Activated CD4-positive, alpha-beta T cell treated with anti-CD3 and anti-CD28 coated beads, Interleukin-2, amount 10 ng/mL, durations not matched to agents 7 days and 5 days (primary cell): ENCODE results near the gene CCDC146. TPM values are rescaled to one million over a fixed set of nuclear protein-coding genes. Genes with fewer than 3 reads are reported as not detected.
"Not testable (repeated sequence)": the region's sequence is repeated elsewhere in the genome, so short reads cannot be mapped to it uniquely, and the experiment has no call there.

Experiments used
- CTCF ChIA-PET: fragments of 350-600 bp; sonication (Branson Sonifier 250); formaldehyde crosslinking; loops from one replicate; lab custom pipeline; 2021; ENCODE audit warnings: antibody characterized with exemption; lab: Charles Lee
- POLR2A ChIA-PET: fragments of 350-600 bp; sonication (Branson Sonifier 250); formaldehyde crosslinking; loops from one replicate; lab custom pipeline; 2021; ENCODE audit warnings: antibody characterized with exemption; lab: Charles Lee
- DNase-seq: peaks from one replicate; pipeline ENCODE4 v3.0.0-alpha.2; 2020
- H3K27ac Mint-ChIP-seq: one replicate; pipeline ENCODE4 v1.8.0; 2021; ENCODE audit warnings: mild to moderate bottlenecking, moderate library complexity, mixed read lengths
- H3K27me3 Mint-ChIP-seq: one replicate; pipeline ENCODE4 v1.8.0; 2021; ENCODE audit warnings: mixed read lengths
- H3K36me3 Mint-ChIP-seq: one replicate; pipeline ENCODE4 v1.8.0; 2021; ENCODE audit warnings: low read depth, mixed read lengths
- H3K4me1 Mint-ChIP-seq: one replicate; pipeline ENCODE4 v1.8.0; 2021; ENCODE audit warnings: mixed read lengths
- H3K4me3 Mint-ChIP-seq: one replicate; pipeline ENCODE4 v1.8.0; 2021; ENCODE audit warnings: mild to moderate bottlenecking, moderate library complexity, mixed read lengths
- H3K9me3 Mint-ChIP-seq: one replicate; pipeline ENCODE4 v1.8.0; 2021; ENCODE audit warnings: mixed read lengths
- total RNA-seq, 2 experiments: library from RNA; stranded (reverse); gene quantifications; one replicate each; pipeline ENCODE4 v1.2.3, GENCODE V29; 2021

CCDC146 gene
- total RNA-seq, 2 experiments from 2014 or later, result 9.2 to 10.5 TPM

- CTCF ChIA-PET, result no interaction called here
- H3K36me3 Mint-ChIP-seq, result peaks cover 3% of the 10 kb centered on the region
- no peaks in the 10 kb centered on the region for H3K27me3 Mint-ChIP-seq
- peaks cover 9% of the 10 kb centered on the region for H3K4me1 Mint-ChIP-seq
- H3K9me3 Mint-ChIP-seq, result no peaks in the 10 kb centered on the region
- no peak overlapping the region for H3K4me3 Mint-ChIP-seq
- POLR2A ChIA-PET, result no interaction called here
- no peak overlapping the region for H3K27ac Mint-ChIP-seq
- DNase-seq, result no peak
Observed at GRCh38 chr7:77269360-77270093, 147.1 kb downstream of the CCDC146 start.

- no peak for DNase-seq
- POLR2A ChIA-PET, result no interaction called here
- Mint-ChIP-seq H3K4me3 (no peak overlapping the region), H3K27ac (no peak overlapping the region), H3K9me3 (no peaks in the 10 kb centered on the region), H3K4me1 (peaks cover 9% of the 10 kb centered on the region), H3K27me3 (no peaks in the 10 kb centered on the region), H3K36me3 (peaks cover 4% of the 10 kb centered on the region)
- CTCF ChIA-PET, result interaction anchor here (0.7 kb wide), 1 partner anchor 64 kb away, joined by 3 read pairs; no protein-coding TSS in a partner anchor
Observed at GRCh38 chr7:77270094-77270480, 147.7 kb downstream of the CCDC146 start.

GRCh38 chr7:77271766-77272165 lies 149.4 kb downstream of the CCDC146 start:
- CTCF ChIA-PET, result no interaction called here
- peaks cover 5% of the 10 kb centered on the region for H3K4me1 Mint-ChIP-seq
- no peak overlapping the region for H3K27ac Mint-ChIP-seq

DNA sequence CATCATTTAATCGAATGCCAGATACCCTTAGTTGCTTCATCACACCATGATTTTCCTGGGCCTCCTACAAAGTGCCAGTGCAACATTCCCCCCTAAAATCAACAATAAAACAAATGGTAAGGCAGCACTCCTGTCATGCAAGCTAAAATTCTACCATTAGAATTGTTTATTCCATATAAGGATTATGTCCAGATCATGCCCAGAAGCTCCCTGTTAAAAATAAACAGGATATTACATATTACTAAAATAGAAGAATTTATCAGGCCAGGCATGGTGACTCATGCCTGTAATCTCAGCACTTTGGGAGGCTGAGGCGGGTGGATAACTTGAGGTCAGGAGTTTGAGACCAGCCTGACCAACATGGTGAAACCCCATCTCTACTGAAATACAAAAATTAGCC lies 153.2 kb downstream of the CCDC146 start:
- H3K36me3 Mint-ChIP-seq, H3K9me3 Mint-ChIP-seq, DNase-seq, H3K27ac Mint-ChIP-seq, H3K27me3 Mint-ChIP-seq, H3K4me1 Mint-ChIP-seq, POLR2A ChIA-PET, H3K4me3 Mint-ChIP-seq: not testable (repeated sequence)
- CTCF ChIA-PET, result interaction anchor here (0.7 kb wide), 1 partner anchor 10 kb away, joined by 3 read pairs; no protein-coding TSS in a partner anchor

More at GRCh38 chr7:77271766-77272165, 149.4 kb downstream of the CCDC146 start:
- Mint-ChIP-seq H3K9me3 (no peaks in the 10 kb centered on the region), H3K27me3 (no peaks in the 10 kb centered on the region), H3K36me3 (peaks cover 4% of the 10 kb centered on the region), H3K4me3 (no peak overlapping the region)
- POLR2A ChIA-PET, result no interaction called here
- DNase-seq, result no peak

DNA sequence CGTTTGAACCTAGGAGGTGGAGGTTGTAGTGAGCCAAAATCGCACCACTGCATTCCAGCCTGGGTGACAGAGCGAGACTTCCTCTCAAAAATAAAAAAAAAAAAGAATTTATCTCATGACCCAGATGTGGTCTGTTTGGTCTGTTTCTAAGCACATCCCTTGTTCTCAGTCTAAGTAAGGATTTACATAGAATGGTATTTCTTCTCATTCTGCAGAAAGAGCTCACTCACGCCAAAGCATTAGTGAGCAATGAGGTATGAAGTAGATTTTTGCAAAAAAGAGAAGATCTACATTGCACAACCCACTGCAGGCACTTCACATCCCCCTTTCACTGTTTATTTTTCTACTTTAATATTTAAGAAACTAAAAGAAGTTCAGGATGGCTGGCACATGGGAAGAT lies 153.7 kb downstream of the CCDC146 start:
- Mint-ChIP-seq H3K4me3 (no peak overlapping the region), H3K27me3 (no peaks in the 10 kb centered on the region), H3K4me1 (peaks cover 5% of the 10 kb centered on the region), H3K36me3 (peaks cover 4% of the 10 kb centered on the region), H3K27ac (no peak overlapping the region), H3K9me3 (no peaks in the 10 kb centered on the region)
- ChIA-PET POLR2A (no interaction called here), CTCF (interaction anchor here (0.7 kb wide), 1 partner anchor 10 kb away, joined by 3 read pairs; no protein-coding TSS in a partner anchor)
- DNase-seq, result no peak

GRCh38 chr7:77281780-77282478 lies 159.5 kb downstream of the CCDC146 start:
- POLR2A ChIA-PET, result no interaction called here
- CTCF ChIA-PET, result no interaction called here
- no peak for DNase-seq
- Mint-ChIP-seq H3K4me1 (no peaks in the 10 kb centered on the region), H3K27me3 (no peaks in the 10 kb centered on the region), H3K9me3 (peaks cover 5% of the 10 kb centered on the region), H3K36me3 (peaks cover 10% of the 10 kb centered on the region), H3K4me3 (no peak overlapping the region), H3K27ac (no peak overlapping the region)

GRCh38 chr7:77282897-77283296 lies 160.5 kb downstream of the CCDC146 start:
- POLR2A ChIA-PET, result no interaction called here
- CTCF ChIA-PET, result no interaction called here
- H3K9me3 Mint-ChIP-seq, result peaks cover 14% of the 10 kb centered on the region
- H3K4me1 Mint-ChIP-seq, result no peaks in the 10 kb centered on the region
- H3K4me3 Mint-ChIP-seq, result no peak overlapping the region
- no peak overlapping the region for H3K27ac Mint-ChIP-seq
- H3K27me3 Mint-ChIP-seq, result no peaks in the 10 kb centered on the region
- peaks cover 19% of the 10 kb centered on the region for H3K36me3 Mint-ChIP-seq
- no peak for DNase-seq

- POLR2A ChIA-PET, result no interaction called here
- Mint-ChIP-seq H3K27me3 (no peaks in the 10 kb centered on the region), H3K27ac (no peak overlapping the region), H3K36me3 (peaks cover 23% of the 10 kb centered on the region), H3K4me1 (no peaks in the 10 kb centered on the region), H3K9me3 (peaks cover 16% of the 10 kb centered on the region), H3K4me3 (no peak overlapping the region)
- no peak for DNase-seq
- CTCF ChIA-PET, result no interaction called here
Observed at GRCh38 chr7:77284005-77284404, 161.6 kb downstream of the CCDC146 start.

DNA sequence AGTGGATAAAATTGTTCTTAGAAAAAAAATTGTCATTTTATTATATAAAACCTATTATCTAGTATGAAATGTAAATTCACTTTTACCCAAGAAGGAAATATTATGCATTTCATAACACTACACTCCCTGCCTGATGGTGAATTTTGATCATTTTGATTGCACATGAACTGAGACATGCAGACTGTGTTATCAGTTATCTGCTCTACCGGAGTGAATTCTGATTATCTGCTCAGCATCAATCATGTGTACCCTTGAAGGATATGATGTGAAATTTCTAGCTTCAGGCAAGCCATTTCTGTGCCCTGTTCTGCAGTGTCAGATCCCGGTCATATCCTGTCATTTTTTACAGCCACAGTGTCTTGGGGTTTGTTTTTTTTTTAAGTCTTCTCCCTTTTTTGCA lies 162.2 kb downstream of the CCDC146 start:
- no peak overlapping the region for H3K27ac Mint-ChIP-seq
- no peak for DNase-seq
- CTCF ChIA-PET, result interaction anchor here (0.7 kb wide), 1 partner anchor 22 kb away, joined by 3 read pairs; no protein-coding TSS in a partner anchor
- H3K4me1 Mint-ChIP-seq, result no peaks in the 10 kb centered on the region
- H3K4me3 Mint-ChIP-seq, result no peak overlapping the region
- H3K27me3 Mint-ChIP-seq, result no peaks in the 10 kb centered on the region
- peaks cover 29% of the 10 kb centered on the region for H3K36me3 Mint-ChIP-seq
- POLR2A ChIA-PET, result no interaction called here
- H3K9me3 Mint-ChIP-seq, result peaks cover 21% of the 10 kb centered on the region

DNA sequence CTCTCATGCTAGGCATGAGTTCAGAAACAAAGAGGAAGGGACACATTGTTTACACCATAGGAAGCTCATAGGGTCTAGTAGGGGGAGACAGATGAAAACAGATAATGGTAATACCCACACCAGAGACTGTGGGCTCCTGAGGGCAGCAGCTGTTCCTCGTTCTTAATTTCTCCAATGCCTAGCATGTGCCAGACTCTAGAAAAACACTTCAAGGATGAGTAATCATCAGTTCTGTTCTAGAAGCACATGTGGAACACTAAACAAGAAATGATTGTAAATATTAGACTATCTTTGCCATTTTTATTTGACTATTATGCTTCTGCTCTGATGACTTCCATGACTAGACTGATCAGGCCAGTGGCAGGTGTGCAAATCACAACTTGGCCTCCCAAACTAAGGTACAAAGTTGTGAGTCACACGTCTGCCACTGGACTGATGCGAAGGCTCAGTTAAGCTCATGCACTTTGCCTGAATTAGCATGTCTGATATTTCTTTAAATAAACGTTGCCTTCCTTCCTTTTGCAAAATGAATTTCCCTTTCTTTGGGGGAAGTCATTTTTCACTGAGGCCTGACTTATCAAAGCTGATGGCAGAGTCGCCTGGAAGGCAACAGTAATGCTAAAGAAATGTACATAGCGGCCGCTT lies 166.4 kb downstream of the CCDC146 start:
- Mint-ChIP-seq H3K27ac (no peak overlapping the region), H3K27me3 (no peaks in the 10 kb centered on the region)
- POLR2A ChIA-PET, result no interaction called here

DNA sequence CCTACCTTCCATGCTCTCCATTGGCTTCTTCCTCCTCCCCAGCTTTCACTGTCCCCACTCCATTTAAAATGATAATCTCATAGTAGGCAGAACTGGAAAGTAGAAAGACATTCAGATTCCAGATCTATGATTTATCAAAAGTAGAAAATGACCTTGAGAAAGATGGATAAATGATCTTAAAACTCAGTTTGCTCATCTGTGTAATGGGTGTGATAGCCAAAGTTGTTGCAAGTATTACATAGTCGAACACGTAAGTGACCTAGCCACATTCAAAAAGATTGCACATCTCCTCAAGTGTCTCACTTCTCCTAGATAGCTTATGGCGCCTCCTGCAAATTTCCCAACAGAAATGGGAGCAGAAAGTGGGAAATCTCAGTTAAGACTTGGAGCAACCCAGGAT lies 167.0 kb downstream of the CCDC146 start:
- CTCF ChIA-PET, result no interaction called here
- no peaks in the 10 kb centered on the region for H3K4me1 Mint-ChIP-seq
- DNase-seq, result no peak
- H3K9me3 Mint-ChIP-seq, result peaks cover 21% of the 10 kb centered on the region
- no peaks in the 10 kb centered on the region for H3K27me3 Mint-ChIP-seq
- no peak overlapping the region for H3K27ac Mint-ChIP-seq
- POLR2A ChIA-PET, result no interaction called here
- H3K36me3 Mint-ChIP-seq, result peaks cover 29% of the 10 kb centered on the region
- H3K4me3 Mint-ChIP-seq, result no peak overlapping the region

More for the DNA sequence above, 166.4 kb downstream of the CCDC146 start:
- Mint-ChIP-seq H3K9me3 (peaks cover 21% of the 10 kb centered on the region), H3K4me3 (no peak overlapping the region), H3K4me1 (no peaks in the 10 kb centered on the region), H3K36me3 (peaks cover 29% of the 10 kb centered on the region)
- CTCF ChIA-PET, result no interaction called here
- DNase-seq, result no peak

DNA sequence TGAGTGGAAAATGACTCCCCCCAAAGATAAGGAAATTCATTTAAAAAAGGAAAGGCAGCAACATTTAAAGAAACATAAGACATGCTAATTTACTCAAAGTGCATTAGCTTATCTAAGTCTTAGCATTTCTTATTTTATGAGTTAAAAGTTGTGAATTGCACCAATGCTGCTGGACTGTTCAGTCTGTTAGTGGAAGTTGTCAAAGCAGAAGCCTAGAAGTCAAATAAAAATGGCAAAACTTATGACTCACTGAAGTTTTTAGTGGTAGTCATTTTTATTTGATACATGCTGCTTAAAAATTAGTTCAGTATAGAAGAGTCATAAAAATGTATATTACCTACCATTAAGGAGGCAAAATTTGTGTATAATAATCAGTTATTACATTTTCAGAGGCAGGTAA lies 168.0 kb downstream of the CCDC146 start:
- DNase-seq, result no peak
- peaks cover 29% of the 10 kb centered on the region for H3K36me3 Mint-ChIP-seq
- peaks cover 21% of the 10 kb centered on the region for H3K9me3 Mint-ChIP-seq
- H3K27ac Mint-ChIP-seq, result no peak overlapping the region
- no peaks in the 10 kb centered on the region for H3K4me1 Mint-ChIP-seq
- no peak overlapping the region for H3K4me3 Mint-ChIP-seq
- POLR2A ChIA-PET, result interaction anchor here (0.7 kb wide), 1 partner anchor 57 kb away, joined by 3 read pairs; no protein-coding TSS in a partner anchor
- CTCF ChIA-PET, result no interaction called here
- H3K27me3 Mint-ChIP-seq, result no peaks in the 10 kb centered on the region

GRCh38 chr7:77293046-77293445 lies 170.6 kb downstream of the CCDC146 start:
- Mint-ChIP-seq H3K27ac (no peak overlapping the region), H3K27me3 (no peaks in the 10 kb centered on the region), H3K4me1 (no peaks in the 10 kb centered on the region), H3K4me3 (no peak overlapping the region), H3K9me3 (peaks cover 14% of the 10 kb centered on the region), H3K36me3 (peaks cover 14% of the 10 kb centered on the region)
- POLR2A ChIA-PET, result no interaction called here
- DNase-seq, result no peak
- CTCF ChIA-PET, result interaction anchor here (0.8 kb wide), 1 partner anchor 11 kb away, joined by 3 read pairs; no protein-coding TSS in a partner anchor
